ENCODE data around the gene ASPDH. TPM values are rescaled to one million over a fixed set of nuclear protein-coding genes. Genes with fewer than 3 reads are reported as not detected.
A peak's percentile ranks its signal among the peaks of the same experiment; 100 is the strongest.

Gene ASPDH
- total RNA-seq, 1 donor from 2014 or later: not detected

DNA sequence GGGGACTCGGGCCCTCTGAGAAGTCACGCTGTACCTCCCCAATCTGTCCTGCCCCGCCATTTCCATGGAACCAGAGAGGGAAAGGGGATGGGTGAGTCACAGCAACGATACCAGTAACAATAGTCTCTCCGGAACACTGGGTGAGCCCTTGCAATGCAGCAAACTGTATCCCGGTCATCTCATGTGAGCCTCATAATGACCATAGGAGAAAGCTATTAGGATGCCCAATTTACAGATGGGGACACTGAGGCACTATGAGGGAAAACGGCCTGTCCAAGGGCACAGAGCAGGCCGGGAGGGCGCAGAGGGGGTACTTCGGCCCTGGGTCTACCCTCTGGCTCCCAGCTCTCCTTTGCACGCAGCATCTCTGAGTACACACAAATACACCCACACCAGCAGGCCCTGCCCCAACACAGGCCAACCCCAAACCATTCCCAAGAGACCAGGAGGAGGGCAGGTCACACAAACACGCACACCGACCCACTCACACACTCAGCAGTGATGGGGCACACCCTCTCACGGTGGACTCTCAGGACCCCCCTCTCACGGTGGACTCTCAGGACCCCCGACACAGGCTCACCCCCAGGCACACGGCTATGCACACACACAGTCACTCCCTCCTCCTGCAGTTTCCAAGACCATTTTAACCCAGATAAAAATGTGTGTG is 36.3 kb upstream of the ASPDH start:
- Histone ChIP-seq H3K4me2 (ENCODE audit: low read length) (peak overlapping the region; percentile 70), H3K27ac (ENCODE audit: low read depth, low read length) (no peak overlapping the region), H3K27me3 (ENCODE audit: insufficient read depth, low read length) (peaks cover 3% of the 10 kb centered on the region), H3K79me2 (ENCODE audit: insufficient read depth, low read length) (no peaks in the 10 kb centered on the region), H3K4me3 (ENCODE audit: insufficient read depth, low read depth, low read length) (no peak overlapping the region), H3K4me1 (ENCODE audit: insufficient read depth, low read length) (no peaks in the 10 kb centered on the region), H3K9me3 (ENCODE audit: insufficient read depth, low read depth, low read length) (no peaks in the 10 kb centered on the region), H3K9ac (ENCODE audit: low read length) (no peak overlapping the region), H3K36me3 (ENCODE audit: insufficient read depth, low read length) (no peaks in the 10 kb centered on the region), H4K20me1 (ENCODE audit: insufficient read depth, low read length) (no peaks in the 10 kb centered on the region), H2AFZ (ENCODE audit: low read depth, low read length) (no peak overlapping the region)
- H3K27me3 Mint-ChIP-seq (ENCODE audit: low read depth, unreplicated experiment): no peaks in the 10 kb centered on the region
- H3K36me3 Mint-ChIP-seq (ENCODE audit: low read depth, unreplicated experiment): no peaks in the 10 kb centered on the region
- no peak for TF ChIP-seq EZH2 (IDR thresholded peaks at IDR 0.05; ENCODE audit: insufficient read depth, low read length)
- TF ChIP-seq, protein P1, sequence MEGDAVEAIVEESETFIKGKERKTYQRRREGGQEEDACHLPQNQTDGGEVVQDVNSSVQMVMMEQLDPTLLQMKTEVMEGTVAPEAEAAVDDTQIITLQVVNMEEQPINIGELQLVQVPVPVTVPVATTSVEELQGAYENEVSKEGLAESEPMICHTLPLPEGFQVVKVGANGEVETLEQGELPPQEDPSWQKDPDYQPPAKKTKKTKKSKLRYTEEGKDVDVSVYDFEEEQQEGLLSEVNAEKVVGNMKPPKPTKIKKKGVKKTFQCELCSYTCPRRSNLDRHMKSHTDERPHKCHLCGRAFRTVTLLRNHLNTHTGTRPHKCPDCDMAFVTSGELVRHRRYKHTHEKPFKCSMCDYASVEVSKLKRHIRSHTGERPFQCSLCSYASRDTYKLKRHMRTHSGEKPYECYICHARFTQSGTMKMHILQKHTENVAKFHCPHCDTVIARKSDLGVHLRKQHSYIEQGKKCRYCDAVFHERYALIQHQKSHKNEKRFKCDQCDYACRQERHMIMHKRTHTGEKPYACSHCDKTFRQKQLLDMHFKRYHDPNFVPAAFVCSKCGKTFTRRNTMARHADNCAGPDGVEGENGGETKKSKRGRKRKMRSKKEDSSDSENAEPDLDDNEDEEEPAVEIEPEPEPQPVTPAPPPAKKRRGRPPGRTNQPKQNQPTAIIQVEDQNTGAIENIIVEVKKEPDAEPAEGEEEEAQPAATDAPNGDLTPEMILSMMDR (IDR thresholded peaks at IDR 0.05; ENCODE audit: insufficient read depth, low read depth, low read length): no peak
- FAIRE-seq: no peak
- no peaks in the 10 kb centered on the region for H3K4me1 Mint-ChIP-seq (ENCODE audit: low read depth, unreplicated experiment)
- H3K9me3 Mint-ChIP-seq (ENCODE audit: unreplicated experiment): peaks cover 33% of the 10 kb centered on the region
- no peak overlapping the region for H3K27ac Mint-ChIP-seq (ENCODE audit: unreplicated experiment)
- no peak for DNase-seq (ENCODE audit: low read depth)
- H3K4me3 Mint-ChIP-seq (ENCODE audit: unreplicated experiment): no peak overlapping the region

DNA sequence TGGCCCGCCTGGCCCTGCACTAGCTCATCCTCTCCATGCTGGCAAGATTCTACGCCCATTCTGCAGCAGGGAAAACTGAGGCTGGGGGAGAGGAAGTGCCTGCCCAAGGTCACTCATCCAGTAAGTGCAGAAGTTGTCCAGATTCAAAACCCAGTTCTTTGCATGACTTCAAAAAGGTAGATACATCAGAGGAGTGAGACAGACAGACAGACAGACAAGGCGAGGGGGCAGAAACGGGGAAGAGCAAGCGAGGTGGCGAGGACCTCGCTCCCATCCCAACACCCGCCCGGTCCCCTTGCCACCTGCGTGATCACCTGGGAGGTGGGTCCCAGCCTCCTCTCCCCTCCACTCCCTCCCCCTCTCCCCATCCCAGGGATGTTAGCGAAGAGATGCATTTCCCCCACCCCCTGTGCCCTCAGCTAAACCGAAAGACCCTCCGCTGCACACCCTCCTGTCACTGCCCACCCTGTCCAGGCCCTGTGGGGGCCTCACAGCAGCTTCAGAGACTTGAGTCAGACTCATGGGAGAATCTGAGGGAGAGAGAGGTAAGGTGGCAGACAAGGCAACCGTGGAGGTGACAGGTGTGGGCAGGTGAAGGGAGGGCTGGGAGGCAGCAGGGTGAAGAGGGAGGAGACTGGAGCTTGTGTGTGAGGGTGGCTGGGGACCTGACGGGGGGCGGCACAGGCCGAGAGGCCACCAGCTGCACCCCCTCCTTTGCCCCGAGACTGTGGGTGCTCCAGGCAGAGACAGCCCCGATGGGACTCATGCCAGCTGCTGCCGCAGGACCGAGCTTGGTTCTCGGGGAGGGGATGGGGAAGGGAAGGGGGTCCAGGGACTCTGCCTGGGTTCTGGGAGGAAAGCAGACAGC is 35.6 kb upstream of the ASPDH start:
- TF ChIP-seq, protein P1 (IDR thresholded peaks at IDR 0.05; ENCODE audit: insufficient read depth, low read depth, low read length): no peak
- no peak for TF ChIP-seq EZH2 (IDR thresholded peaks at IDR 0.05; ENCODE audit: insufficient read depth, low read length)
- H3K4me3 Mint-ChIP-seq (ENCODE audit: unreplicated experiment): no peak overlapping the region

More for the DNA sequence above, 35.6 kb upstream of the ASPDH start:
- H3K79me2 ChIP-seq (ENCODE audit: insufficient read depth, low read length): no peaks in the 10 kb centered on the region
- peaks cover 3% of the 10 kb centered on the region for H3K27me3 ChIP-seq (ENCODE audit: insufficient read depth, low read length)
- no peak overlapping the region for H3K9ac ChIP-seq (ENCODE audit: low read length)
- peaks cover 29% of the 10 kb centered on the region for H3K9me3 Mint-ChIP-seq (ENCODE audit: unreplicated experiment)
- no peak overlapping the region for H3K4me2 ChIP-seq (ENCODE audit: low read length)
- no peak overlapping the region for H3K4me3 ChIP-seq (ENCODE audit: insufficient read depth, low read depth, low read length)
- no peaks in the 10 kb centered on the region for H3K36me3 Mint-ChIP-seq (ENCODE audit: low read depth, unreplicated experiment)
- no peak overlapping the region for H3K27ac ChIP-seq (ENCODE audit: low read depth, low read length)
- no peak overlapping the region for H2AFZ ChIP-seq (ENCODE audit: low read depth, low read length)
- FAIRE-seq: no peak
- no peaks in the 10 kb centered on the region for H3K36me3 ChIP-seq (ENCODE audit: insufficient read depth, low read length)
- H3K9me3 ChIP-seq (ENCODE audit: insufficient read depth, low read depth, low read length): no peaks in the 10 kb centered on the region
- no peak overlapping the region for H3K27ac Mint-ChIP-seq (ENCODE audit: unreplicated experiment)
- DNase-seq (ENCODE audit: low read depth): no peak
- no peaks in the 10 kb centered on the region for H3K4me1 Mint-ChIP-seq (ENCODE audit: low read depth, unreplicated experiment)
- H3K27me3 Mint-ChIP-seq (ENCODE audit: low read depth, unreplicated experiment): no peaks in the 10 kb centered on the region
- H4K20me1 ChIP-seq (ENCODE audit: insufficient read depth, low read length): no peaks in the 10 kb centered on the region
- no peaks in the 10 kb centered on the region for H3K4me1 ChIP-seq (ENCODE audit: insufficient read depth, low read length)

Measured in astrocyte (in vitro differentiated cells and primary cell).